ENCODE data around the gene LRRC71. TPM values are rescaled to one million over a fixed set of nuclear protein-coding genes. Genes with fewer than 3 reads are reported as not detected.

The LRRC71 gene
- total and polyA plus RNA-seq, 10 of the 15 experiments (the other 5 are each of a cell fraction or from before 2014, with no cell fraction given): not detected

GRCh38 chr1:156959925-156960324 is 39.5 kb downstream of the LRRC71 start:
- no peak overlapping the region for H3K4me3 ChIP-seq
- intact Hi-C loops (cut with micrococcal nuclease; ENCODE audit: unreplicated experiment) (loop anchor here (5.0 kb wide), 1 partner anchor 48 kb away; no protein-coding TSS in a partner anchor), in situ Hi-C loops (cut with MboI) (no loop called here)
- no peak overlapping the region for H3K9ac ChIP-seq (ENCODE audit: control insufficient read depth, insufficient read depth, low read length)
- no peak for ATAC-seq
- POLR2A ChIA-PET: no interaction called here
- H4K20me1 ChIP-seq (ENCODE audit: control insufficient read depth, insufficient read depth): no peaks in the 10 kb centered on the region
- H3K4me1 ChIP-seq (ENCODE audit: control insufficient read depth, insufficient read depth, low read length): peaks cover 3% of the 10 kb centered on the region
- H3K27me3 ChIP-seq (replicated peaks in 1 of 2; ENCODE audit: control insufficient read depth in 2 of 2, insufficient read depth in 2 of 2, low read length in 1 of 2): no peaks in the 10 kb centered on the region; a peak in 1 of 4 replicates
- no peak overlapping the region for H2AFZ ChIP-seq (ENCODE audit: control insufficient read depth, low read depth, low read length)
- no peak for DNase-seq (ENCODE audit: low read depth, low spot score)
- H3K9me3 ChIP-seq (replicated peaks; ENCODE audit: control insufficient read depth, insufficient read depth, low read length): no peaks in the 10 kb centered on the region
- peaks cover 3 to 10% of the 10 kb centered on the region in 2 experiments; a peak in 3 of 4 replicates for H3K36me3 ChIP-seq (ENCODE audit: control insufficient read depth in 2 of 2, insufficient read depth in 2 of 2, low read length in 1 of 2)
- no peak overlapping the region for H3K27ac ChIP-seq (ENCODE audit: control insufficient read depth, insufficient read depth)
- WGBS (ENCODE audit: insufficient coverage, insufficient replicate concordance, low lambda C conversion rate, missing lambda C conversion rate): 79% methylated on average over 6 of the region's 6 CpGs
- RAD21 ChIA-PET (ENCODE audit: unreplicated experiment): interaction anchor here (1.0 to 1.3 kb wide), 2 partner anchors 80 to 130 kb away, joined by 4 read pairs; no protein-coding TSS in a partner anchor
- H3K4me2 ChIP-seq (ENCODE audit: control insufficient read depth, insufficient read depth): no peak overlapping the region
- no peak for FAIRE-seq
- no TSS peak for BruUV-seq (replicated peaks)
- H3K79me2 ChIP-seq (ENCODE audit: control insufficient read depth, insufficient read depth, low read length): no peaks in the 10 kb centered on the region
- CTCF ChIA-PET: interaction anchor here (1.1 to 2.3 kb wide), 6 partner anchors 10 to 271 kb away, joined by 3 to 13 read pairs (median 6); no protein-coding TSS in a partner anchor
- TF ChIP-seq NFYA (IDR thresholded peaks at IDR 0.05; ENCODE audit: borderline replicate concordance, low read depth, low read length) (no peak), CBX3 (IDR thresholded peaks at IDR 0.05; ENCODE audit: borderline replicate concordance, low read depth) (no peak), BMI1 (IDR thresholded peaks at IDR 0.05; ENCODE audit: borderline replicate concordance) (no peak), SMAD5 (IDR thresholded peaks at IDR 0.05; ENCODE audit: low read depth) (no peak), SIN3A (IDR thresholded peaks at IDR 0.05; ENCODE audit: low read depth, low read length) (no peak)
- TF ChIP-seq, protein P1, sequence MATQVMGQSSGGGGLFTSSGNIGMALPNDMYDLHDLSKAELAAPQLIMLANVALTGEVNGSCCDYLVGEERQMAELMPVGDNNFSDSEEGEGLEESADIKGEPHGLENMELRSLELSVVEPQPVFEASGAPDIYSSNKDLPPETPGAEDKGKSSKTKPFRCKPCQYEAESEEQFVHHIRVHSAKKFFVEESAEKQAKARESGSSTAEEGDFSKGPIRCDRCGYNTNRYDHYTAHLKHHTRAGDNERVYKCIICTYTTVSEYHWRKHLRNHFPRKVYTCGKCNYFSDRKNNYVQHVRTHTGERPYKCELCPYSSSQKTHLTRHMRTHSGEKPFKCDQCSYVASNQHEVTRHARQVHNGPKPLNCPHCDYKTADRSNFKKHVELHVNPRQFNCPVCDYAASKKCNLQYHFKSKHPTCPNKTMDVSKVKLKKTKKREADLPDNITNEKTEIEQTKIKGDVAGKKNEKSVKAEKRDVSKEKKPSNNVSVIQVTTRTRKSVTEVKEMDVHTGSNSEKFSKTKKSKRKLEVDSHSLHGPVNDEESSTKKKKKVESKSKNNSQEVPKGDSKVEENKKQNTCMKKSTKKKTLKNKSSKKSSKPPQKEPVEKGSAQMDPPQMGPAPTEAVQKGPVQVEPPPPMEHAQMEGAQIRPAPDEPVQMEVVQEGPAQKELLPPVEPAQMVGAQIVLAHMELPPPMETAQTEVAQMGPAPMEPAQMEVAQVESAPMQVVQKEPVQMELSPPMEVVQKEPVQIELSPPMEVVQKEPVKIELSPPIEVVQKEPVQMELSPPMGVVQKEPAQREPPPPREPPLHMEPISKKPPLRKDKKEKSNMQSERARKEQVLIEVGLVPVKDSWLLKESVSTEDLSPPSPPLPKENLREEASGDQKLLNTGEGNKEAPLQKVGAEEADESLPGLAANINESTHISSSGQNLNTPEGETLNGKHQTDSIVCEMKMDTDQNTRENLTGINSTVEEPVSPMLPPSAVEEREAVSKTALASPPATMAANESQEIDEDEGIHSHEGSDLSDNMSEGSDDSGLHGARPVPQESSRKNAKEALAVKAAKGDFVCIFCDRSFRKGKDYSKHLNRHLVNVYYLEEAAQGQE (IDR thresholded peaks at IDR 0.05; ENCODE audit: low read depth, low read length): no peak
- SMC1A ChIA-PET (ENCODE audit: uncharacterized antibody, unreplicated experiment): interaction anchor here (0.8 to 1.5 kb wide), 4 partner anchors 12 to 130 kb away, joined by 3 to 4 read pairs (median 3); no protein-coding TSS in a partner anchor

Measured in GM12878 (cell line).